Spleen (tissue), 7 donors: ENCODE data around the gene CALML5.

Source experiments
- CTCF ChIP-seq, 11 experiments: fragments of 200-600 bp in 7 of 11; fragments of 450-650 bp in 4 of 11; sonication (generic) in 4 of 11; IDR thresholded peaks in 8 of 11; conservative IDR thresholded peaks in 3 of 11; 1 replicate in 7 of 11; 2 replicates in 4 of 11; pipeline versions ENCODE4 v1.4.0 to v1.8.0; 2016 to 2021; ENCODE audit warnings: antibody characterized with exemption in 11 of 11, inconsistent platforms in 4 of 11, mild to moderate bottlenecking in 1 of 11
- POLR2A ChIP-seq, 3 donors: fragments of 450-650 bp; IDR thresholded peaks; one replicate each; pipeline ENCODE4 v1.5.1; 2017; ENCODE audit warnings: antibody characterized with exemption in 3 of 3, mild to moderate bottlenecking in 1 of 3
- POLR2AphosphoS5 ChIP-seq, 3 donors: sonication (generic); formaldehyde crosslinking; IDR thresholded peaks; one replicate each; pipeline ENCODE4 v1.5.1; 2017; ENCODE audit warnings: antibody characterized with exemption in 3 of 3
- donor health status: DM: no; HTN: no; CAD: no; lungs with moderate emphysema.
- donor health status: DM: no; HTN: no; CAD: no.
- donor health status: DM: no; HTN: no; CAD: no.

GRCh38 chr10:5457741-5458140 is 41.6 kb downstream of the CALML5 start:
- no peak for TF ChIP-seq CTCF (IDR thresholded peaks at IDR 0.05 in 8 of 11, conservative IDR thresholded peaks at IDR 0.05 in 3 of 11)
- TF ChIP-seq POLR2A (IDR thresholded peaks at IDR 0.05), result no peak
- no peak for TF ChIP-seq POLR2AphosphoS5 (IDR thresholded peaks at IDR 0.05)
